ENCODE data around the gene AUH.

AUH gene

DNA sequence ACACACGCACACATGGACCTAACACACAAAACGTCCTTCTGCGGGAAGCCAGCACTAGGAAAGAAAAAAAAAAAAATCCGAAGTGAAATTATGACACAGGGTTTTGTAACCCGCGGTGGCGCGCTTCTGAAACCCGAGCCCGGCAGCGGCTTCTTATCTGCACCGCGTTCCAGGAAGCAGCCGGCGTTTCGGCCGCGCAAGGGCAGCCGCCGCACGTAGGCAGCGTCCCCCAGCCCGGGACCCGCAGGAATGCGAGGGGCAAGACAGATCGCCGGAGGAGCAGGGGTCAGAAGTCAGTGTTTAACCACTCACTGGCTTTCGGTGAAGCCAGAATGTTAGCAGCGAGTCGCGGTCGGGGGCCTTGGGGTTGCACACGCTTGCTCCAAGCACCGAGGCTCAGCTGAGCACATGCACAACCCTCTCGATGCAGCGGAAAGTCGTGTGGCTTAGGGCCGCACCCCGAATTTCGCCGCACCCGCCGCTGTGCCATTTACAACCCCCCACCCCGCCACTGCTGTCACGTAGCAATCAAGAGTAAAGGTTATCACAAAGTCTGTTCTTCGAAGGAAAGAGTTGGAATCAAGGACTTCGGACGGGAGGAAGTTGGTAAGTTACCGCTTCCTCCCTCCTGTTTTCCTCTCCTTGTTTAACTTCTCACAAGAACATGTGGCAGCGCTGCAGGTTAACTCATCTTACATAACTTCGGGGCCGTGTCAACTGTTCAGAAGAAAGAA is 167.9 kb downstream of the AUH start:
- H3K9me3 Mint-ChIP-seq: peaks cover 5% of the 10 kb centered on the region
- peak overlapping the region; percentile 71 for H3K4me3 Mint-ChIP-seq
- intact Hi-C loops (cut with micrococcal nuclease): loop anchor here (1.0 to 5.0 kb wide), 6 partner anchors 31 to 229 kb away; partner anchors contain the start of gene NFIL3
- H3K27me3 Mint-ChIP-seq: no peaks in the 10 kb centered on the region
- H3K4me1 Mint-ChIP-seq (ENCODE audit: low read depth): peaks cover 82% of the 10 kb centered on the region
- H3K27ac Mint-ChIP-seq: peak overlapping the region; percentile 100
- no peaks in the 10 kb centered on the region for H3K36me3 Mint-ChIP-seq (ENCODE audit: low read depth)

DNA sequence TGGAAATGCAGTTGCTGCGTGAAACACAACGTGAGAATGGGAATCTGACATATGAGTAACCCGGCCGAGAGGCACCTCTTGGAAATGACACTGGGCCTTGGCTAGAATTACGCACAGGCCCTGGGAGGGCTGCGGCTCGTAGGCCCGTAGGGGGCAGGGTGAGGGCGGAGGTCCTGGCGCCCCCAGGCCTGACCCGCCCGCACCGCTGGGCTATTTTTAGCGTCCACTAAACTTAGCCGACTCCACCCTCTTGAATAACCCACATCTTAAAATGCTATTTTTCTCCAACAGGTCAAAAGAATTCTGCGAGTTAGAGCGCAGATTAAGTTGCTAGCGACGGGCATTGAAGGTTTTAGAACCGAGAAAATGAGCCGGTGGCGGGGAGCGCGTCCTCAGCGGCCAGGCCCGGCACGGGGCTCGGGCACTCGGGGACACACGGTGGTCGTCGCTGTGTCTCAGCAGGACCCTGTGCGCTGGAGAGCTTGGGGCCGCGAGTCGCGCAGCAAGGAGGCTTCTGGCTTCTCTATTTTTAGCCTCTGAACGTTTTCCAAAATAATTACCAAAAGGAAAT is 168.5 kb downstream of the AUH start:
- H3K27ac Mint-ChIP-seq: peak overlapping the region; percentile 100
- peaks cover 78% of the 10 kb centered on the region for H3K4me1 Mint-ChIP-seq (ENCODE audit: low read depth)
- intact Hi-C loops (cut with micrococcal nuclease): loop anchor here (1.0 to 5.0 kb wide), 6 partner anchors 30 to 230 kb away; partner anchors contain the start of gene NFIL3
- H3K27me3 Mint-ChIP-seq: no peaks in the 10 kb centered on the region
- H3K36me3 Mint-ChIP-seq (ENCODE audit: low read depth): no peaks in the 10 kb centered on the region
- peaks cover 11% of the 10 kb centered on the region for H3K9me3 Mint-ChIP-seq
- H3K4me3 Mint-ChIP-seq: peak overlapping the region; percentile 71

DNA sequence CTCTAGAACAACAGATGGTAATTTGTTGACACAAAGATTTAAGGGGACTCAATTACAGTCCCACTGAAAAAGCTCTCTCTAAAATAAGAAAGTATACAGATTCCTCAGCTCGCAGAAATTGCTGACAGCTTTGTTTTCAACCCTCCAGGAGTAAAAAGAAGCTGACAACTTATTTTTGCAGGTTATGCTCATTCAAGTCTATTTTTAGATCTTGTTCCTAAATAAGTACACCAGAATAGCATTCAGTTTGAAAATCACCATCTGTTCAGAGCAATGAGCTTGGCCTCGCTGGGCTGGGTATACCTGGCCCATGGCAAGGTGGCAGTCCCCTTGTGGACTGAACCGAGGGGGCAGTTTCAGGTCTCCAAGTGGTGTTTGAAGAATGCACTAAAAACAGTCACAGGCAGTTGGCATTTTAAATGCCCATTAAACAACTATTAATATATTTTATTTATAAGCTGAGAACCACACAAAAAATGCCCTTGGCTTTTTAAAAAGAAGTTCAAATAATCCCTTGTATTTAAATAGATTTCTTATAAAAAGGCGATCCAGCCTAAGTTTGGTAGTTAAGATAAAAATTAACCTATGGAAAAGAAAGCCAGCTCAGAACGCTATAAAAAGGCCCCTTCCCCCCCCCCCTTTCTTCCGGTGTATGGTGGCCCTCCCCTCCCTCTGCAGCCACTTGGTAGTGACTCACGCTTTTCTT is 169.2 kb downstream of the AUH start:
- H3K27me3 Mint-ChIP-seq: no peaks in the 10 kb centered on the region
- H3K9me3 Mint-ChIP-seq: peaks cover 11% of the 10 kb centered on the region
- no peaks in the 10 kb centered on the region for H3K36me3 Mint-ChIP-seq (ENCODE audit: low read depth)
- H3K27ac Mint-ChIP-seq: peak overlapping the region; percentile 100
- H3K4me1 Mint-ChIP-seq (ENCODE audit: low read depth): peaks cover 79% of the 10 kb centered on the region
- H3K4me3 Mint-ChIP-seq: peak overlapping the region; percentile 71
- intact Hi-C loops (cut with micrococcal nuclease): loop anchor here (1.0 to 5.0 kb wide), 6 partner anchors 29 to 230 kb away; partner anchors contain the start of gene NFIL3

DNA sequence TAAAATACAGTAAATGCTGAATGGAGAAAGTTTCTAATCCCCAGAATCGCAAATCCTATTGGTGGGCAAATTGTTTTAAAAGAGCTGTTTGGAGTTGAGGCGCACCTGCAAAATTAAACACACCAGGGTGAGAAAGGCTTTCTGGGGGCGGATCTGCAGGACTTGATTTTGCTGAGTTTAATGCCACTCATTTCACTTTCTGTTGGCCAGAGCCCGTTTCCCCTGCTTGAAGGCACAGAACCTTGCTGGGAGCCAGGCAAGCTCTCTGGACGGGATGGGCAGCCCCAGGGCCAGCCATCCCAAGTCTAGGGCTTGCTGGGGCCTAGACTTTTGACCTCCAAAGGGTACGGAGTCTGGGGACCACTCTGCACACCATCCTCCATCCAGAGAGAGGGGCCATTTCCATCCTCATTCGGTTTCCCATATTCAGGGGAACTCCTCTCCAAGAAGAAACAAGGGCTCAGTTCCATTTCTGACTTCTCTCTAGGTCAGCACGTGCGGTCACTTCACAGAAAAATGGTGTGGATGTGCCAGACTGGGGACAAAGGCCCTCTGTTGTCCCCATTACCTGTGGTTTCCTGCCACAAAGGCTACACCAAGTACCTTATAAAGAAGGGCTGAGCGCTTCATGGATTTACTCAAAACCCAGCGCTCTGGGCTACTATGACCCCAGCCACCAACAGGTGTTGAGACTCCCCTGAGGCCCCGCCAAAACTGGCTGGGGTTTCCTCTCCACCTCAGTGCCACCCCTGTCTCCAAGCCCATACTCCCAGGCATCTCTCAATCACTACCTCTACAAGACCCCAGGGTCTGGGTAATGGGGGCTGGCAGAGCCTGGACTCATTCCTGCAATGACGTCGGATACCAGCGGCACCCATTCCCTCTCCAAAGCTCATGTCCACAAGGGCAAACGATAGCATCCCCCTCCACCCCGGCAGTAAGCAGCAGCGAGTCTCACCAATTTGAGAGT is 170.0 kb downstream of the AUH start:
- H3K27ac Mint-ChIP-seq: peak overlapping the region; percentile 100
- no peaks in the 10 kb centered on the region for H3K27me3 Mint-ChIP-seq
- intact Hi-C loops (cut with micrococcal nuclease): loop anchor here (2.0 to 5.0 kb wide), 3 partner anchors 15 to 231 kb away; partner anchors contain the start of gene NFIL3
- peaks cover 11% of the 10 kb centered on the region for H3K9me3 Mint-ChIP-seq
- H3K4me1 Mint-ChIP-seq (ENCODE audit: low read depth): peaks cover 84% of the 10 kb centered on the region
- H3K36me3 Mint-ChIP-seq (ENCODE audit: low read depth): no peaks in the 10 kb centered on the region
- no peak overlapping the region for H3K4me3 Mint-ChIP-seq

DNA sequence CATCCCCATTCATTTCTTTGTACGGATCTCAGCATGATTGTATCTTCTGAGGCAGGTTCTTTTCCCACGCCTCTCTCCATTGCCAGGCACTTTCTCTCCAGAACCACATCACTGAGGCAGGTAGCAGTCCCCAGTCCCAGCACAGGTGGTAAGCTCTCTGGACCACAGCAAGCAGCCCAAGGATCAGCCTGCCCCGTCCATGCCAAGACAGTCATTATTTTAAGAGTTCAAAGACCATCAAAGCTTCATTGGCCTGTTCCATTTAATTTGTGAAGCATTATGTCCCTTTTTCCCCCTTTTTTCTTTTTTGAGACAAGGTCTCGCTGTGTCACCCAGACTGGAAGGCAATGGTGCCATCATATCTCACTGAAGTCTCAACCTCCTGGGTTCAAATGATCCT is 171.7 kb downstream of the AUH start:
- H3K36me3 Mint-ChIP-seq (ENCODE audit: low read depth): no peaks in the 10 kb centered on the region
- intact Hi-C loops (cut with micrococcal nuclease): loop anchor here (2.0 to 5.0 kb wide), 2 partner anchors 13 to 153 kb away; no protein-coding TSS in a partner anchor
- peaks cover 11% of the 10 kb centered on the region for H3K9me3 Mint-ChIP-seq
- H3K4me3 Mint-ChIP-seq: no peak overlapping the region
- H3K27ac Mint-ChIP-seq: peak overlapping the region; percentile 100
- no peaks in the 10 kb centered on the region for H3K27me3 Mint-ChIP-seq
- H3K4me1 Mint-ChIP-seq (ENCODE audit: low read depth): peaks cover 76% of the 10 kb centered on the region

DNA sequence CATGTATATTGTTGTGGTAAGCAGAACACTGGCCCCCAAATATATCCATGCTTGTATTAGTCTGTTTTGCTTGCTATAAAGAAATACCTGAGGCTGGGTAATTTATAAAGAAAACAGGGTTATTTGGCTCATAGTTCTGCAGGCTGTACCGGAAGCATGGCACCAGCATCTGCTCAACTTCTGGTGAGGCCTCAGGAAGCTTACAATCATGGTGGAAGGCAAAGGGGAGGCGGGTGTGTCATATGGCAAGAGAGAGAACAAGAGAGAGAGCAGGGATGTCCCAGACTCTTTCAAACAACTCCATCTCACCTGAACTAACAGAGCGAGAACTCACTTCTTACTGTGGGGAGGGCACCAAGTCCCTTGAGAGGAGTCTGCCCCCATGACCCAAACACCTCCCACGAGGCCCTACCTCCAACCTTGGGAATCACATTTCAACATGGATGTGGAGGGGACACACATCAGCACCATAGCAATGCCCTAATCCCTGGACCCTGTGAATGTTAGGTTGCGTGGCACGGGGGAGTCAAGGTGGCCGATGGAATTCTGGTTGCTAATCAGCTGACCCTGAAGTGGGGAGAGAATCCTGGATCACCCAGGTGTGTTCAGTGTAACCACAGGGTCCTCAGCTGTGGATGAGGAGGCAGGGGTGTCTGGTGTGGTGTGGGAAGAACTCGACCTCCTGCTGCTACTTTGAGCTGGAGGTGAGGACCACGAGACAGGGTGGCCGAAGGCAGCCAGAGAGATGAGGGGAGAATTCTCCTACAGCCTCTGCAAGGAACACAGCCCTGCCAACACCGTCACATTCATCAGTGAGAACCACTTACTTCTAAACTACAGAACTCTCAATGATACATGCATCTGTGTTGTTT is 172.8 kb downstream of the AUH start:
- no peak overlapping the region for H3K4me3 Mint-ChIP-seq
- intact Hi-C loops (cut with micrococcal nuclease): no loop called here
- H3K9me3 Mint-ChIP-seq: peaks cover 11% of the 10 kb centered on the region
- H3K36me3 Mint-ChIP-seq (ENCODE audit: low read depth): no peaks in the 10 kb centered on the region
- peaks cover 65% of the 10 kb centered on the region for H3K4me1 Mint-ChIP-seq (ENCODE audit: low read depth)
- peak overlapping the region; percentile 62 for H3K27ac Mint-ChIP-seq
- H3K27me3 Mint-ChIP-seq: no peaks in the 10 kb centered on the region

DNA sequence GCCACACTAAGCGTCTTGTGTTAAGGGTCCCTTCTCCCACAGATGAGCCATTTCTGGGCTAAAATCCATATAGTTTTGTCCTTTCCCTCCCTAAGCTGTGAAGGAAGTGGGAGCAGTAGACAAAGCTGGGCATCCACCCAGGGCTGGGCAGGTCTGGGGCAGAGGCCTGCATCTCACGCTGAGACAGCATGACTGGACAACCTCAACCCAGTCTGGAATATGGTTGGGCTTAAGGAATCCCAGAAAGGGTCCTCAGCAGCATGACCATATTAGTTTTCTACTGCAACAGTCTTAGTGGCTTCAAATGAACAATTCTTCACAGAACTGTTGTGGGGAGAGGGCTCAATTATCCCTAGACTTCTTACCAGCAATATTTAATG is 173.8 kb downstream of the AUH start:
- Mint-ChIP-seq H3K4me1 (ENCODE audit: low read depth) (peaks cover 55% of the 10 kb centered on the region), H3K4me3 (no peak overlapping the region), H3K36me3 (ENCODE audit: low read depth) (no peaks in the 10 kb centered on the region), H3K9me3 (peaks cover 11% of the 10 kb centered on the region), H3K27ac (peak overlapping the region; percentile 62), H3K27me3 (no peaks in the 10 kb centered on the region)
- intact Hi-C loops (cut with micrococcal nuclease): no loop called here

DNA sequence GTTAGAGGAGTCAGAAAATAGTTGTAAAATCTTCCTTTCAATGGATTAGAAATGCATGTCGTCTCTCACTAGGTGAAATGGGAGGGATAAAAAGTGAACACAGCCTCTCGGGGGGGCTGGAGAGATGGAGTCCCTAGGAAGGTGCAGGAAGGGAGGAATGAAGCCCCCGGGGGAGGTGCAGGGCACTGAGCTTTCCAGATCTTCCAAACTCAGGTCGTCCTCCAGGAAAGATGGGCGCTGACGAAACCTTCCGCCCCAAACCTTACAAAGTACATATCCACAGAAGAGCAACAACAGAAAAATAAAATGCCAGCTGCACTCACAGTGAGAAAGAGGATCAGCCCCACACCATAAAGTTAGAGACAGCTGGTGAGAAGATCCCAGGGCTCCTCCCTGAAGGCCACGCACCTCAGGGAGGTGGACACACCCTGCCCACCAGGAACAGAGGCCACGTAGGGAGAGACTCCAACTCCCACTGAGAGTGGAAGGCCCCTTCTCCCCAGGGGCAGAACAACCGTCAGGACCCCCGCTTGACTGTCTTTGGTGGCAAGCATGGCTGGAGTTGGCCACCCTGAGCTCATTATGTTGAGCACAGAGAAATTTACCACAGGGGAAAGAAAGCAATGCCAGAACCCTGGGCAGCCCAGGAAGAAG is 174.3 kb downstream of the AUH start:
- Mint-ChIP-seq H3K4me3 (no peak overlapping the region), H3K27me3 (no peaks in the 10 kb centered on the region), H3K27ac (peak overlapping the region; percentile 75), H3K36me3 (ENCODE audit: low read depth) (no peaks in the 10 kb centered on the region), H3K9me3 (peaks cover 11% of the 10 kb centered on the region), H3K4me1 (ENCODE audit: low read depth) (peaks cover 50% of the 10 kb centered on the region)
- intact Hi-C loops (cut with micrococcal nuclease): no loop called here

DNA sequence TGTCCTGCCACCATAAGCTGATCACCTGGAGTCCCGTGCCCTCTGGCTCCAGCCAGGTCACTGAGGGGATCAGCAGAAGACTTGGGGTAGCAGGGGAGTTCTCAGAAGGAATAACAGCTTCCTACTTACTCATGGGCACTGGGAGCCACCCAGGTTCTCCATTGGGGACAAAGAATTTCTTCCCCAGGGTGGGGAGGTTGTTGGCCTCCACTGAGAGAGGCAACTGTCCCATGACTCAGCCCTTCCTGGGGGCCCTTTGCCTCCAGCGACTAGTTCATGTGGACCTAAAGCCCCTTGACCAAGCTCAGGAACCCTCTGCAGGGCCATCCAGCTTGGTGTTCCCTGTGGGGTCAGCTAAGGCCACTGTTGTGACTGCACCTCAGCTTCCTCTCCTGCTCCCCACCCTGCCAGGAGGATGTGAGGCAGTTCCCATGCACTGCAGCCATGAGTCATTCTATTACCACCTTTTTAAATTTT is 175.0 kb downstream of the AUH start:
- Mint-ChIP-seq H3K27me3 (no peaks in the 10 kb centered on the region), H3K4me3 (no peak overlapping the region), H3K4me1 (ENCODE audit: low read depth) (peaks cover 42% of the 10 kb centered on the region), H3K36me3 (ENCODE audit: low read depth) (no peaks in the 10 kb centered on the region), H3K27ac (peak overlapping the region; percentile 75), H3K9me3 (peaks cover 11% of the 10 kb centered on the region)
- intact Hi-C loops (cut with micrococcal nuclease): no loop called here

DNA sequence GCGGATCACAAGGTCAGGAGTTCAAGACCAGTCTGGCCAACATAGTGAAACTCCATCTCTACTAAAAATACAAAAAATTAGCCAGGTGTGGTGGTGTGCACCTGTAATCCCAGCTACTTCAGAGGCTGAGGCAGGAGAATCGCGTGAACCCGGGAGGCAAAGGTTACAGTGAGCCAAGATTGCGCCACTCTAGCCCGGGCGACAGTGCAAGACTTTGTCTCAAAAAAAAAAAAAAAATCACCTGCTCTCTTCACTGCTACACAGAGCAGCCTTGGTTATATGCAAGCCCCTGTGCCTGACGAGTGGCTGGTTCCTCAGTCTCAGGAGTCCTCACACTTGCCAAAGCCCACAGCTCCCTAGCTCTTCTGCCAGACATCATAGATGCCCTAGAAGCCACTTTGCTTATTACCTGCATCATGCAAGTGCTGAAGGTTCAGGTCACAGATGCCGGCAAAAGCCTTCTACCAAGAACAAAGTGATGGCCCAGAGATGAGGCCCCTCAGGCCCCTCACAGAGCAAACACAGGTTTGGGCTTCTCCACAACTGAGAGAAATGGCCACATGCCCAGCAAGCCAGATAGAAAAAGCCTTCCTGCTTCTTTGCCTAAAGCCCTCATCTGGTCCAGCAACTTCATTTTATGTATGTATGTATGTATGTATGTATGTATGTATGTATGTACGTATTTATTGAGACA is 176.4 kb downstream of the AUH start:
- Mint-ChIP-seq H3K9me3 (peaks cover 11% of the 10 kb centered on the region), H3K36me3 (ENCODE audit: low read depth) (no peaks in the 10 kb centered on the region), H3K4me1 (ENCODE audit: low read depth) (peaks cover 36% of the 10 kb centered on the region), H3K4me3 (no peak overlapping the region), H3K27ac (peak overlapping the region; percentile 39), H3K27me3 (no peaks in the 10 kb centered on the region)
- intact Hi-C loops (cut with micrococcal nuclease): no loop called here

DNA sequence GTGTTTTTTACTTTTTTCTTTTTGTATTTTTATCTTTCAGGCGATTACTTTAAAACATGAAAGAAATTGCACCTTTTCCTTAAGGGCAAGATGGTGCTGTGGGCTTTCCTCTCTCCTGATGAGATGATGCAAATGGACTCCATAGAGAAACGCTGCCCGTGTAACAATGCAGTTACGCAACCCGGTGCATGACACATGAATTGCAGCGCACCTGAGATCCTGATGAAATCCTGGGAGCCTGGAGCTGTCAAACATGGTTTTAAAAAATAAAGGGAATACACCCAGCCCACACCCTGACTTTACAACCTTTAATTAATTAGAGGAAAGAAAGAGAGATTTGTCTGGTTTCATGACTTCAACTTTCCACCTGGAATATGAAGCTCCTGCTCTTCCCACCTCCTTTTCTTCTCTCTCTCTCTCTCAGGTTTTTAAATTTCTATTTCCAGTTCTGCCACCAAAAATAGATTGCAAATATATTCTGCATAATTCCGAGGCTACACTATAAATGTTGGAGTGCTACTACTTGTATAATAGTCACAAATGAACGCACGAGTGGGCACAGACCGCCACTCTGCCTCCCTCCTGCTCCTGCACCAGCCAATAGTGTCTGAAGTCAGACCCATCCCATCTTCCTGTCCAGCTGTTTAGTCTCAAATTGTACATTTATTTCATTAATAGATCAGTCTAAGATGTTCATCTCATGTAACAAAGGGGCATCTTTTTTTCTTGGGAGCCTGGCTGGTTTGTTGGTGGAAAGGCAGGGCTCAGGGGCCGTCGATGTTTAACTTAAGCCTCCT is 179.1 kb downstream of the AUH start:
- Mint-ChIP-seq H3K27me3 (no peaks in the 10 kb centered on the region), H3K9me3 (no peaks in the 10 kb centered on the region), H3K4me3 (no peak overlapping the region), H3K4me1 (ENCODE audit: low read depth) (peaks cover 29% of the 10 kb centered on the region), H3K36me3 (ENCODE audit: low read depth) (no peaks in the 10 kb centered on the region), H3K27ac (no peak overlapping the region)
- intact Hi-C loops (cut with micrococcal nuclease): no loop called here
